NB4 (cell line): ENCODE results near the gene CXCR2.

Source experiments
- DNase-seq: peaks from one replicate; pipeline ENCODE4 v3.0.0; 2010; ENCODE audit warnings: low read depth
- H3K4me3 ChIP-seq: one replicate; pipeline ENCODE4 v1.5.1; 2011; ENCODE audit warnings: mild to moderate bottlenecking, low read depth, low read length, moderate library complexity
- MAX ChIP-seq: IDR thresholded peaks from 2 replicates; pipeline ENCODE4 v1.6.1; 2011; ENCODE audit warnings: low read depth, low read length
- MYC ChIP-seq: IDR thresholded peaks from 2 replicates; pipeline ENCODE4 v1.6.1; 2011; ENCODE audit warnings: low read depth, low read length
- POLR2A ChIP-seq: IDR thresholded peaks from 2 replicates; pipeline ENCODE4 v1.6.1; 2011; ENCODE audit warnings: mild to moderate bottlenecking; ENCODE audit not compliant: insufficient read length; ENCODE audit errors: extremely low read depth
- TF ChIP-seq, protein P1 (sequence below): IDR thresholded peaks from one replicate; pipeline ENCODE4 v1.5.1; 2012; ENCODE audit warnings: low read depth, low read length

The CXCR2 gene

GRCh38 chr2:218125626-218126080 is at the start of gene CXCR2:
TSS of gene CXCR2 (plus strand) at chr2:218126028. CDS start at chr2:218134802, 8,774 bp downstream.
- DNase-seq, result peak; percentile 75
- H3K4me3 ChIP-seq, result peak within 1 kb of the TSS; percentile 32
- no peak for TF ChIP-seq POLR2A
- TF ChIP-seq, protein P1, sequence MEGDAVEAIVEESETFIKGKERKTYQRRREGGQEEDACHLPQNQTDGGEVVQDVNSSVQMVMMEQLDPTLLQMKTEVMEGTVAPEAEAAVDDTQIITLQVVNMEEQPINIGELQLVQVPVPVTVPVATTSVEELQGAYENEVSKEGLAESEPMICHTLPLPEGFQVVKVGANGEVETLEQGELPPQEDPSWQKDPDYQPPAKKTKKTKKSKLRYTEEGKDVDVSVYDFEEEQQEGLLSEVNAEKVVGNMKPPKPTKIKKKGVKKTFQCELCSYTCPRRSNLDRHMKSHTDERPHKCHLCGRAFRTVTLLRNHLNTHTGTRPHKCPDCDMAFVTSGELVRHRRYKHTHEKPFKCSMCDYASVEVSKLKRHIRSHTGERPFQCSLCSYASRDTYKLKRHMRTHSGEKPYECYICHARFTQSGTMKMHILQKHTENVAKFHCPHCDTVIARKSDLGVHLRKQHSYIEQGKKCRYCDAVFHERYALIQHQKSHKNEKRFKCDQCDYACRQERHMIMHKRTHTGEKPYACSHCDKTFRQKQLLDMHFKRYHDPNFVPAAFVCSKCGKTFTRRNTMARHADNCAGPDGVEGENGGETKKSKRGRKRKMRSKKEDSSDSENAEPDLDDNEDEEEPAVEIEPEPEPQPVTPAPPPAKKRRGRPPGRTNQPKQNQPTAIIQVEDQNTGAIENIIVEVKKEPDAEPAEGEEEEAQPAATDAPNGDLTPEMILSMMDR, result peak; percentile 12

GRCh38 chr2:218077464-218078216 is 48.2 kb upstream of the CXCR2 start:
- no peak for DNase-seq
- H3K4me3 ChIP-seq, result no peak overlapping the region
- TF ChIP-seq POLR2A (no peak), MYC (no peak), MAX (no peak)
- TF ChIP-seq, protein P1, result no peak

- H3K4me3 ChIP-seq, result no peak overlapping the region
- no peak for DNase-seq
- TF ChIP-seq, protein P1, result no peak
- TF ChIP-seq POLR2A (no peak), MAX (no peak), MYC (no peak)
Observed at GRCh38 chr2:218079943-218080913, 45.6 kb upstream of the CXCR2 start.

DNA sequence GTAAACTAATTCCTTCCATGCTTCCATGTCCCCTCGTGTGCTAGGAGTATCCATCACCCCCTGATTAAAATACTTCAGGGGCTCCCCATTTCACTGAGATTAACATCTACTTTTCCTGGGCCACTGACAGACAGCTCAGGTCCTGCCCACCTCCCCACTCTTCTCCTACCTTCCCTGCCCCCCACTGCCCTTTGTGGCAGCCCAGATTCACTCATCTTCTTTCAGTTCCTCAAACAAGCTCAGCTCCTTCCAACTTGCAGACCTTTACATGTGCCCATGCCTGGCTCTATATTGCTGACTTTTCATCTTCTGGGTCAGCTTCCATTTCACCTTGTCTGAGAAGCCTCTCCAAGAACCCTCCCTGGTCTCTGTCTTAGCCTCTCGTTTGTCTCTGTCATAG is 44.8 kb upstream of the CXCR2 start:
- H3K4me3 ChIP-seq, result no peak overlapping the region
- DNase-seq, result peak; percentile 31
- TF ChIP-seq MAX, result no peak
- TF ChIP-seq, protein P1, result no peak
- no peak for TF ChIP-seq MYC
- no peak for TF ChIP-seq POLR2A

- no peak for TF ChIP-seq MYC
- TF ChIP-seq MAX, result no peak
- no peak for TF ChIP-seq POLR2A
- TF ChIP-seq, protein P1, result no peak
- H3K4me3 ChIP-seq, result no peak overlapping the region
- DNase-seq, result no peak
Observed at GRCh38 chr2:218081695-218082094, 44.1 kb upstream of the CXCR2 start.
